Loucy (cell line): Measurements from ENCODE around the gene TDRD7.

Source experiments
- H2AFZ ChIP-seq: fragments of 200-600 bp; sonication (generic); 2 replicates; pipeline ENCODE4 v1.6.0; 2016; ENCODE audit warnings: antibody characterized with exemption, mild to moderate bottlenecking, low read length, moderate library complexity
- H3F3A ChIP-seq: fragments of 200-600 bp; 2 replicates; pipeline ENCODE4 v1.6.0; 2016; ENCODE audit warnings: antibody characterized with exemption, low read depth, mild to moderate bottlenecking
- H3K27me3 ChIP-seq: fragments of 200-600 bp; sonication (generic); 2 replicates; pipeline ENCODE4 v1.6.1; 2014; ENCODE audit warnings: low read length, mild to moderate bottlenecking; ENCODE audit not compliant: insufficient read depth, poor library complexity, severe bottlenecking
- H3K36me3 ChIP-seq: fragments of 200-600 bp; sonication (generic); 2 replicates; pipeline ENCODE4 v1.6.1; 2016; ENCODE audit warnings: low read length; ENCODE audit not compliant: insufficient read depth
- H3K4me1 ChIP-seq: fragments of 200-600 bp; sonication (generic); 2 replicates; pipeline ENCODE4 v1.5.1; 2014; ENCODE audit warnings: low read length, mild to moderate bottlenecking; ENCODE audit not compliant: insufficient read depth, poor library complexity, severe bottlenecking
- H3K4me2 ChIP-seq: fragments of 200-600 bp; sonication (generic); 2 replicates; pipeline ENCODE4 v1.6.0; 2014; ENCODE audit warnings: antibody characterized with exemption, low read length, low read depth, mild to moderate bottlenecking; ENCODE audit not compliant: poor library complexity, severe bottlenecking
- H3K4me3 ChIP-seq: fragments of 200-600 bp; sonication (generic); 2 replicates; pipeline ENCODE4 v1.5.1; 2014; ENCODE audit warnings: low read length, mild to moderate bottlenecking, mixed read lengths; ENCODE audit not compliant: poor library complexity, severe bottlenecking
- H3K79me2 ChIP-seq: fragments of 200-600 bp; sonication (generic); 2 replicates; pipeline ENCODE4 v1.6.1; 2014; ENCODE audit warnings: low read length; ENCODE audit not compliant: insufficient read depth
- H3K9ac ChIP-seq: fragments of 200-600 bp; sonication (generic); 2 replicates; pipeline ENCODE4 v1.6.0; 2014; ENCODE audit warnings: mild to moderate bottlenecking, low read depth, low read length, moderate library complexity; ENCODE audit not compliant: poor library complexity, severe bottlenecking
- H3K9me2 ChIP-seq: fragments of 200-600 bp; sonication (generic); replicated peaks from 2 replicates; pipeline ENCODE4 v1.6.1; 2016; ENCODE audit warnings: low read depth, low read length, mixed read lengths
- H3K9me3 ChIP-seq: fragments of 200-600 bp; sonication (generic); 2 replicates; pipeline ENCODE4 v1.6.1; 2014; ENCODE audit warnings: mild to moderate bottlenecking, antibody characterized with exemption, low read length, low read depth; ENCODE audit not compliant: insufficient read depth
- H4K20me1 ChIP-seq: fragments of 200-600 bp; sonication (generic); 2 replicates; pipeline ENCODE4 v1.6.0; 2014; ENCODE audit warnings: antibody characterized with exemption, low read length, mild to moderate bottlenecking; ENCODE audit not compliant: insufficient read depth, poor library complexity, severe bottlenecking
- EZH2phosphoT487 ChIP-seq: fragments of 200-600 bp; IDR thresholded peaks from 2 replicates; pipeline ENCODE4 v1.6.1; 2018; ENCODE audit warnings: antibody characterized with exemption, mild to moderate bottlenecking, moderate library complexity, borderline replicate concordance
- TF ChIP-seq, protein P1 (sequence below): fragments of 200-600 bp; sonication (generic); conservative IDR thresholded peaks from 2 replicates; pipeline ENCODE4 v1.5.1; 2014; ENCODE audit warnings: mild to moderate bottlenecking, antibody characterized with exemption, low read length

TDRD7 gene

DNA sequence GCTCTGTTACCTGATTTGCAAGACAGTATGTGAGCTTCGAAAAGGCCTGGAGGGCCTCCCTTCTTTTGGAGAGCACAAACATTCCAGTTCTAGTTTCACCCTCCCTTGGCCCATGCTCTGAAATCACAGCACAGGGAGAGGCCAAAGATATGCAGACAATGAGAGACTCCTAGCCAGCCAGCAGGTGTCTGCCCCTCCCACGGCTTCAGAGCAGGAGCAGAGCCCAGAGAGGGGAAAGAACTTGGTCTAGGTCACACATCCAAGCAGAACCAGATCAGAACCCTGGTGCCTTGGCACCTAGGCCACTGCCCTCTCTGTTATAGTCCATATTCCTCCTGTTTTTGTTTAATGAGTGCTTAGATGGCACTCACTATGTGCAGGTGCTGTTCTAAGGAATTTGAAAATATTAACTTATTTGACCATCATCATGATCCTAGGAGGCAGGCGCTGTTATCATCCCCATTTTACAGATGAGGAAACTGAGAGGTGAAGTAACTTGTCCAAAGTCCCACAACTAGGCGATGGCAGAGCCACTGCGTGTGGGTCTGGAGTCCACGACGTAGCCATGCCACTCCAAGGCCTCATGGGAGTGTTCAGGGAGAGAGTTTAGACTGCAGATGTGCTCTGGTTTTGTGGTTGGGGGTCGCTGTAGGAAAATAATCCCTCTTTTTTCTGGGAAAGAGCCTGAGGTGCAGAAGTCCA lies 116.8 kb downstream of the TDRD7 start:
- H3K79me2 ChIP-seq = no peaks in the 10 kb centered on the region
- H3K4me2 ChIP-seq = no peak overlapping the region
- no peaks in the 10 kb centered on the region for H3K9me2 ChIP-seq
- no peak overlapping the region for H2AFZ ChIP-seq
- H3K9me3 ChIP-seq = no peaks in the 10 kb centered on the region
- H3K4me1 ChIP-seq = no peaks in the 10 kb centered on the region
- H4K20me1 ChIP-seq = no peaks in the 10 kb centered on the region
- no peak overlapping the region for H3K9ac ChIP-seq
- H3F3A ChIP-seq = no peaks in the 10 kb centered on the region
- H3K27me3 ChIP-seq = no peaks in the 10 kb centered on the region
- no peak overlapping the region for H3K4me3 ChIP-seq
- H3K36me3 ChIP-seq = no peaks in the 10 kb centered on the region
- TF ChIP-seq, protein P1, sequence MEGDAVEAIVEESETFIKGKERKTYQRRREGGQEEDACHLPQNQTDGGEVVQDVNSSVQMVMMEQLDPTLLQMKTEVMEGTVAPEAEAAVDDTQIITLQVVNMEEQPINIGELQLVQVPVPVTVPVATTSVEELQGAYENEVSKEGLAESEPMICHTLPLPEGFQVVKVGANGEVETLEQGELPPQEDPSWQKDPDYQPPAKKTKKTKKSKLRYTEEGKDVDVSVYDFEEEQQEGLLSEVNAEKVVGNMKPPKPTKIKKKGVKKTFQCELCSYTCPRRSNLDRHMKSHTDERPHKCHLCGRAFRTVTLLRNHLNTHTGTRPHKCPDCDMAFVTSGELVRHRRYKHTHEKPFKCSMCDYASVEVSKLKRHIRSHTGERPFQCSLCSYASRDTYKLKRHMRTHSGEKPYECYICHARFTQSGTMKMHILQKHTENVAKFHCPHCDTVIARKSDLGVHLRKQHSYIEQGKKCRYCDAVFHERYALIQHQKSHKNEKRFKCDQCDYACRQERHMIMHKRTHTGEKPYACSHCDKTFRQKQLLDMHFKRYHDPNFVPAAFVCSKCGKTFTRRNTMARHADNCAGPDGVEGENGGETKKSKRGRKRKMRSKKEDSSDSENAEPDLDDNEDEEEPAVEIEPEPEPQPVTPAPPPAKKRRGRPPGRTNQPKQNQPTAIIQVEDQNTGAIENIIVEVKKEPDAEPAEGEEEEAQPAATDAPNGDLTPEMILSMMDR = no peak
- TF ChIP-seq EZH2phosphoT487 = no peak

DNA sequence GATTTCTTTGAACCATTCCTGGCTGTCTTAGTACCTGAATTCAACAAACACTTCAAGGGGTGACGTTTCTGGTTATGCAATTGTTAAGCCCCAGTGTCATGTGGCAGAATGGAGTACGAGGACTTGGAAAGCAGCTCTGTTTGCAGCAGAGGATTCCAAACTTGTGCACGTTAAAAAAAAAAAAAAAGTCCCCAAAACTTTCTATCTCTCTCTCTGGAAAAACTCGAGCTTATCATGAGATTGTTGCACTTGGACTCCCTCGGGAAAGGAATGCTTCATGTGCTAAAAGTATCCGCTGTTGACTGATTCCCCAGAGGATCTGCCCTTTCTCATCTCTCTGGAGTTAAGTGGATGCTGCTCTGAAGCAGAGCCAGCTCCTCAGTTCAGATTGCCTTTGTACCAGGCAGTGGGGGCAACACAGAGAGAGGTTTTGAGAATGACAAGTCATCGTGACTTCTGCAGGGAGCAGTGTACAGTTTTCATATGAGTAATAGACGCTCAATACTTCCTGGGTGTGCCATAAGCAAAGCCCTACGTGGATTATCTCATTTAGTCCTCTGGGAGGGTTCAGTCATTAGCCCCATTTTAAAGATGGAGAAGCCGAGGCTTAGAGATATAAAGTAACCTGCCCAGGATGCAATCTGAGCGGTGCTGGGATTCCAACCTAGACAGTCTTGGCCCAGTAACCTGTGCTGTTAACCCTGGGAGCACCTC lies 117.6 kb downstream of the TDRD7 start:
- Histone ChIP-seq H4K20me1 (no peaks in the 10 kb centered on the region), H3K9me2 (no peaks in the 10 kb centered on the region), H3K9me3 (no peaks in the 10 kb centered on the region), H3K27me3 (no peaks in the 10 kb centered on the region), H3K4me1 (no peaks in the 10 kb centered on the region), H3K9ac (no peak overlapping the region), H3K36me3 (no peaks in the 10 kb centered on the region), H3K4me3 (no peak overlapping the region), H2AFZ (no peak overlapping the region), H3K4me2 (no peak overlapping the region), H3K79me2 (no peaks in the 10 kb centered on the region), H3F3A (no peaks in the 10 kb centered on the region)
- no peak for TF ChIP-seq EZH2phosphoT487
- TF ChIP-seq, protein P1 = no peak

DNA sequence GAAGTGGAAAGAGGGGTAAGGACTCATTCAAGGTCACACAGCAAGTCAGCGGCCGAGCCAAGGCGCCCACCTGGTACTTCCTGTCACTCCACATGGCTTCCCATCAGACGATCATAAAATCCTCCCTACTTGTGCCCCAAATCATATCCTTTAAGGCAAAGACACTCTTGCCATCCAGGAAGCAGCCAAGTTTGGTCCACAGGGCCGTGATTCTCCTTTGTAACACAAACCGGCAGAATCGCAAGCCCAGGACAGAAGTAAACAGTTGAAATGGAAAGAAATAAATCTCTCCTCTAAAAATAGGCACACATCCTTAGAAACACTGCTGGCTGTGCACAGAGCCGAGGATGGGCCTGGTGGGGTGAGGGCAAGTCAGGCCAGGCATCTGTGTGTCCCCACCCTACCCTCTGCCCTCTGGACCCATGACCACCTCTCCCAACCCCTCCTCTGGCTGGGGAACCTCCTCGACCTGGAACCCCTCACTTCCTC lies 120.0 kb downstream of the TDRD7 start:
- no peak overlapping the region for H3K4me3 ChIP-seq
- no peaks in the 10 kb centered on the region for H3K4me1 ChIP-seq
- no peak overlapping the region for H3K4me2 ChIP-seq
- no peaks in the 10 kb centered on the region for H3F3A ChIP-seq
- H3K9me3 ChIP-seq = no peaks in the 10 kb centered on the region
- H2AFZ ChIP-seq = no peak overlapping the region
- H4K20me1 ChIP-seq = no peaks in the 10 kb centered on the region
- TF ChIP-seq, protein P1 = no peak
- no peak for TF ChIP-seq EZH2phosphoT487
- no peaks in the 10 kb centered on the region for H3K36me3 ChIP-seq
- no peaks in the 10 kb centered on the region for H3K27me3 ChIP-seq
- H3K79me2 ChIP-seq = no peaks in the 10 kb centered on the region
- H3K9ac ChIP-seq = no peak overlapping the region
- no peaks in the 10 kb centered on the region for H3K9me2 ChIP-seq
